Activated CD8-positive, alpha-beta memory T cell treated with anti-CD3 and anti-CD28 coated beads, Interleukin-2, amount 50 U/mL, for 48 hours (primary cell): Measurements from ENCODE around the gene ZBTB5.
A peak's percentile ranks its signal among the peaks of the same experiment; 100 is the strongest.
"Not testable (repeated sequence)": the region's sequence is repeated elsewhere in the genome, so short reads cannot be mapped to it uniquely, and the experiment has no call there.

Source experiments
- DNase-seq: peaks from one replicate; pipeline ENCODE4 v3.0.0-alpha.2; 2020

The ZBTB5 gene

DNA sequence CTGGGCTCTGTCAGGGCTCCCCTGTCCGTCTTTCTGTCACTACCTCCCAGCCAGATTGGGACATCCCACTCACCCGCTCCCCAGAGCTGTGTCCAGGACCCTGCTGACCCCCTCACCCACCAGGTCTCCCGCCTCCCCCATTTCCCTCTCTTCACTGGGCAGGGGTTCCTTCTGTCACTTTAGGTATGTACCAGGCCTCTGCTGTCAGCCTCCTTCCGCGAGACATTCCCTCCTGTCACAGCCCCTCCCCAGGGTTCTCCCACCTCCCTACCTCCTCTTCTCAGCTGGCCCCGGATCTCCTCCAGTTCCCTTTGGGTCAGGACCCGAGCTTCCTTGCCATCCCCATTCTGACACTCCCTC, 21.0 kb upstream of the ZBTB5 start:
- no peak for DNase-seq

DNA sequence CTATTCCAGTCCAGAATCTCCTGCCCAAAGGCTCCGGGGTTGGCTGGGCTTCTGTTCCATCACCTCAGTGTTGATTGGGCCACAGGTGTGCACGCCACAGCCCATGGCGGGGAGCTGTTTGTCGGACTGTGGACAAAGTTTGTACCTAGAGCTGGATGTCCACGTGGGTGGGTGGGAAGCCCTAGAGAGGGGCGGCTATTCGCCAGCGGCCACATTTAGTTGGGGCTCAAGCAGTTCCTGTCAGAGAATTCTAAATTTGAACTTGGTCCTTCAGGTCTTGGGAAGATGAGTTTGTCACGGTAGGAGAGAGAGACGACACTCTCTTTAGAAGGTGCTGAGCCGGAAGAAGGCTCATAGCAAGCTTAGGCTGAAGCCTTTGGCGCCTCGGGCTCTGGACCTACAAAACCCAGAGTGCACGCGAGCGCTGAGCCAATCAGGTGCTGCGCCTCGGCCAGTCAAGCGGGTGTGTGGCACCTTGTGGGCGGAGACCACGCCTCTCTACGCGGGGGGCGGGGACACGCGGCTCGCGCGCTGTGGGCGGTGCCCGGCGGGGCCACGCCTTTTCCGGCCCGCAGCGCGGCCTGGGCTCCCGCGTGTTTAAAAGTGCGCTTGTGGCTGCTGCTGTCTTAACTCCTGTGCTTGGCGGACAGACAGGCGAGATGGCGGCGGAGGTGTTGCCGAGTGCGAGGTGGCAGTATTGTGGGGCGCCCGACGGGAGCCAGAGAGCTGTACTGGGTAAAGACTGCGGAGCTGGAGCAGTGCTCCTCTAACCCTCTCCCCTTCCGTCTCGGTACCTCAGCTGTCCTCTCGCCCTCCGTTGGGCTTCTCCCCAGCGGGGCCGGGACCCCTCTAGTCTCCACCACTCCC, 20.4 kb upstream of the ZBTB5 start, which contains the start of gene POLR1E:
POLR1E (plus strand) TSS at position 560 of the 867 bp plus-strand sequence; CDS start at position 660, 100 bp downstream.
- peak; percentile 99 for DNase-seq

DNA sequence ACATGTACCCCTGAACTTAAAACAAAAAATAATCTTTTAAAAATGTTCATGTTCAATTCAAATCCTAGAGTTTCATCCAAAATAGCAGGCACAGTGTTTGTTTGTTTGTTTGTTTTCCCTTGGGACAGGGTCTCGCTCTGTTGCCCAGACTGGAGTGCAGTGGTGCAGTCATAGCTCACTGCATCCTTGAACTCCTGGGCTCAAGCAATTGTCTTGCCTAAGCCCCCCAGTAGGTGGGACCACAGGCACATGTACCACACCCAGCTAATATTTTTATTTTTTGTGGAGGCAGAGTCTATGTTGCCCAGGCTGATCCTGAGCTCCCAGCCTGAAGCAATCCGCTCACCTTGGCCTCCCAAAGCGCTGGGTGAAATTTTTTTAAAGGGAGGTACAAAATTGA, 15.5 kb upstream of the ZBTB5 start:
- DNase-seq: no peak

DNA sequence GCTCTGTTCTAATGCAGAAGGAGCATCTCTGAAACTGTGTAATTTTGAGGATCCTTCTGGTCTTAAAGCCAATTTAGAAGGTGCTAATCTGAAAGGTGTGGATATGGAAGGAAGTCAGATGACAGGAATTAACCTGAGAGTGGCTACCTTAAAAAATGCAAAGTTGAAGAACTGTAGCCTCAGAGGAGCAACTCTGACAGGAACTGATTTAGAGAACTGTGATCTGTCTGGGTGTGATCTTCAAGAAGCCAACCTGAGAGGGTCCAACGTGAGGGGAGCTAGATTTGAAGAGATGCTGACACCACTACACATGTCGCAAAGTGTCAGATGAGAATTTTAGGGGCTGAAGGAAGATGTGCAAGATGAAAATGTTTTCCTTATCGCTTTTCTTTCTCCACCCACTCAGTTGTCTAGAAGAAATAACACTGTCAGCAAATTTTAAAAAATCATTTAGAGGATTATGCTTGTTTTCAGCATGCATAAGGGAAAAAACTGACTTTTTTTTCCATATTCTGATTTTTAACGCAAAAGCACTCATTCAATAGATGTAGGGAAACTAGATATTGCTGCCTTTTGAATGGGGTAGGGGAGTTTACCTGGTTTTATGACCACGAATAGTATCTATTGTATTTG, 12.9 kb upstream of the ZBTB5 start:
- not testable (repeated sequence) for DNase-seq

DNA sequence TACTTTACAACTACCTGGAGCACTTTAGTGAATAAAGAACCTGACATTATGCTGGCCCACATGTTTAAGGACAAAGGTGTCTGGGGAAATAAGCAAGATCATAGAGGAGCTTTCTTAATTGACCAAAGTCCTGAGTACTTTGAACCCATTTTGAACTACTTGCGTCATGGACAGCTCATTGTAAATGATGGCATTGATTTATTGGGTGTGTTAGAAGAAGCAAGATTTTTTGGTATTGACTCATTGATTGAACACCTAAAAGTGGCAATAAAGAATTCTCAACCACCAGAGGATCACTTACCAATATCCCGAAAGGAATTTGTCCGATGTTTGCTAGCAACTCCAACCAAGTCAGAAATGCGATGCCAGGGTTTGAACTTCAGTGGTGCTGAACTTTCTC, 12.2 kb upstream of the ZBTB5 start:
- not testable (repeated sequence) for DNase-seq

GRCh38 chr9:37476930-37477329, 11.7 kb upstream of the ZBTB5 start:
- no peak for DNase-seq

DNA sequence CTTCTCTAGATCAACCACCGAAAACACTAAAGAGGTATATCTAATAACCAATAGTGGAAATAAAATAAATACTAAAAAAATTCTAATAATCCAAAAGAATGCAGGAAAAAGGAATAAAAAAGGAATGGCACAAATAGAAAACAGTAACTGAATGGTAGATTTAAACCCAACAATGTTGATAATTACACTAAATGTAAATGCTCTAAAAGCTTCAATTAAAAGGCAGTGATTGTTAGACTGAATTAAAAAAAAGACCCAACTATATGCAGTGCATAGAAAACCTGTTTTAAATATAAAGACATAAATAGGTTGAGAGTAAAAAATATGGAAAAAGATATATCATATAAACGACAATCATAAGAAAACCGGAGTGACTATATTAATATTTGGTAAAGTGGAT, 9.2 kb upstream of the ZBTB5 start:
- DNase-seq: no peak

DNA sequence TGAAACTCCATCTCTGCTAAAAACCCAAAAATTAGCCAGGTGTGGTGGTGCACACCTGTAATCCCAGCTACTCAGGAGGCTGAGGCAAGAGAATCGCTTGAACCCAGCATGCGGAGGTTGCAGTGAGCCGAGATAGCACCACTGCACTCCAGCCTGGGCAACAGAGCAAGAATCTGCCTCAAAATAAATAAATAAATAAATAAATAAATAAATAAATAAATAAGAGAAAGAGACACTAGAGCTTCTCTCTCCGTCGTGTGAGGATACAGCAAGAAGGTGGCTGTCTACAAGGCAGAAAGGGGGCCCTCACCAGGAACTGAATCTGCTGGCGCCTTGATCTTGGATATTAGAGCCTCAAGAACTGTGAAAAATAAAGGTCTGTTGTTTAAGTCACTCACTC, 8.7 kb upstream of the ZBTB5 start:
- not testable (repeated sequence) for DNase-seq

DNA sequence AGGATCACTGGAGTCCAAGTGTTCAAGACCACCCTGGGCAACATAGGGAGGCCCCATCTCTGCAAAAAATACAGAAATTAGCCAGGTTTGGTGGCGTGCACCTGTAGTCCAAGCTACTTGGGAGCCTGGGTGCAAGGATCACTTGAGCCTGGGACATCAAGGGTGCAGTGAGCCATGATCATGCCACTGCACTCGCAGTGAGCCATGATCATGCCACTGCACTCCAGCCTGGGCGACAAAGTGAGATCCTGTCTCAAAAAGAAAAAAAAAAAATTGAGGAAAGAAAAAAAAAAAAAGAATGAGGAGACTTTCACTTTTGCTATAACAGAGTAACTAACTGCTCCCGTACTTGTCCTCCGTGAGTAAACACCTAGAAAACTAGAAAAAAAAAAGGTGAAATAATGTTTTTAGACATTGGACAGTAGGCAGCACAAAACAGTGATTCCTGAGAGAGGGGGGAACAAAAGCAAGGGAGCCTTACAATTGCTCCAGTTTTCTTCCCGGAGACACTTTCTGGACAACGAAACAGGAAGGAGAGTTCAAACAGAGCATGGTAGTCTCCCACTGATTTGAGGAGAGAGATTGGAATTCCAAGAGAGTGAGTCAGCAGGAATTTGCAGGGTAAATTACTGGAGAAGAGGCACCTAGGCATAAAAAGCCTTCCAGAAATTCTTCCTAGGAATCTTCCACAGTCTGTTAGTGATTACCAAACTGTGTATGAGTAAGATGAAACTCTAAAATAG, 6.9 kb upstream of the ZBTB5 start:
- DNase-seq: no peak

GRCh38 chr9:37468620-37469019, 3.4 kb upstream of the ZBTB5 start:
- no peak for DNase-seq

- not testable (repeated sequence) for DNase-seq
These were observed 2.3 kb upstream of the ZBTB5 start for GRCh38 chr9:37467530-37467929.

- DNase-seq: peak; percentile 78
These were observed 923 bp upstream of the ZBTB5 start for GRCh38 chr9:37466037-37466709.

DNA sequence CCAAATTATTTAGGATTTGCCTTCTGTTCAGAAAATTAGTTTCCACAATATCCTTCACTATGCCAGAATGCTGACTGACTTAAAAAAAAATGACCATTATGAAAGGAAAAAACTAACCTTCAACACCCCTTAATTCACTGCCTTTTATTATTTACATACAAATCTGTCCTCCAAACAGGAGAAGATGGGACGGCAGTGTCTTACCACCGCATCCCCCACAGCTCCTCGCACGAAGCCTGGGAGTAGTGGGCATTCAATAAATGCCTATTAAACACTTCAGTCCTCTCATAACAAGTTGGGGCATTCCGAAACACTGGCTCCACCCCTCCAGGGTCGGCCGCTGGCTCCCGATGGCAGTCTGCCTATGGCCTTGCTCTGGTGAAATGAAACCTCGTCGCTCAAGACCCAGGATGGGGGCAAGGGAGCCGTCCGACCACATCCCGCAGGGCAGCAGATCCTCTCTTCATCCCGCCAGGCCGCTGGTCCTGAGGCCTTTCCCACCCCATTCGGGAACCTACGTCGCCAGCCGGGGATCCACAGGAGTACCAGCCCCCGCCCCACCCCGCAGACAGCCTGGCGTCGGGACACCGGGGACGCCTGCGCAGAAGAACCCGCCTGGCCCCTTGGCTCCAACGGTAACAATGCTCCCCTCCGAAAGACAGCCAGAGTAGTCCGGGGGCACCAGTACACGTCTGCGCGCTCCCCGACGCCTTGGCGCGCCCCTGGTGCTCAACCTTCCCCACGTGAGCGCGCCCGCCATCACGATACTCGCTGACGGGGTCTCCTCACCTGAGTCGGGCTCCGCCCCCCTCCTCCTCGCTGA, 613 bp downstream of the ZBTB5 start:
- peak; percentile 93 for DNase-seq

- DNase-seq: no peak
These were observed 1.2 kb downstream of the ZBTB5 start for GRCh38 chr9:37464006-37464405.

GRCh38 chr9:37456817-37457216, 8.4 kb downstream of the ZBTB5 start:
- no peak for DNase-seq

- no peak for DNase-seq
These were observed 9.2 kb downstream of the ZBTB5 start for GRCh38 chr9:37455884-37456647.

- DNase-seq: no peak
These were observed 11.0 kb downstream of the ZBTB5 start for GRCh38 chr9:37454238-37454637.

DNA sequence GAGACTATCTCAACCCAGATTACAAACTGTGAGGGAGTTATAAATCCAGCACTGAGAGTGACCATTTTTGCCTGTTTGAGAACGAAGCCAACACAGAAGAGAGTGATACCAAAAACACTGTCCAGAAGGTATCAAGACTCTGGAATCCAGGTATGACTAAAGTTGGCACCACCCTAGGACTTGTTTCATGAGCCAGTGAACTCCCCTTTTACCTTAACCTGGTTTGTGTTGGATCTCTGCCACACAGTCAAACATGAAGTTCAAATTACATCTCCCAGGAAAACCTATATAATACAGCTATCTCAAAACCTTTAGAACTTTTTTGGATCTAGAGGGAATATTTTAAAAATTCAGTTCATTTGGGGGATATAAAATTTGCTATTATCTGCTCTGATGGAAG, 11.4 kb downstream of the ZBTB5 start:
- DNase-seq: no peak

- no peak for DNase-seq
These were observed 12.6 kb downstream of the ZBTB5 start for GRCh38 chr9:37452611-37453010.

GRCh38 chr9:37451628-37452027, 13.6 kb downstream of the ZBTB5 start:
- no peak for DNase-seq

GRCh38 chr9:37449862-37450632, 15.2 kb downstream of the ZBTB5 start:
- no peak for DNase-seq
